Measurements from ENCODE around the gene SLC7A8. TPM values are rescaled to one million over a fixed set of nuclear protein-coding genes. Genes with fewer than 3 reads are reported as not detected.
"Not testable (repeated sequence)": the region's sequence is repeated elsewhere in the genome, so short reads cannot be mapped to it uniquely, and the experiment has no call there.

The SLC7A8 gene
- total RNA-seq, 3 donors from 2014 or later = 0.81 to 1.5 (median 1.4) TPM

DNA sequence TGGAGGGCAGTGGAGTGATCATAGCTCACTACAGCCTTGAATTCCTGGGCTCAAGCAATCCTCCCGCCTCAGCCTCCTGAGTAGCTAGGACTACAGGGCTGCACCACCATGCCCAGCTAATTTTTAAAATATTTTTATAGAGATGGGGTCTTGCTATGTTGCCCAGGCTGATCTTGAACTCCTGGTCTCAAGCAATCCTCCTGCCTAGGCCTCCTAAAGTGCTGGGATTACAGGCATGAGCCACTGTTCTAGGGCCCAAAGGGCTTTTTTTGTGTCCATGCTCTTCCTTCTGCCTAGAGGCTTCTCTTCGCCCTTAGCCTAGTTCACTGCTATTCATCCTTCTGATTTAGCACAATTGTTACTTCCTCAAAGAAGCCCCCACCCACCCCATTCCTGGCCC, 13.0 kb upstream of the SLC7A8 start:
- not testable (repeated sequence) for DNase-seq; H3K36me3 Mint-ChIP-seq (ENCODE audit: insufficient read depth); H3K4me3 Mint-ChIP-seq; ATAC-seq; H3K4me1 Mint-ChIP-seq (ENCODE audit: low read depth); H3K27me3 Mint-ChIP-seq (ENCODE audit: low read depth); H3K9me3 Mint-ChIP-seq

DNA sequence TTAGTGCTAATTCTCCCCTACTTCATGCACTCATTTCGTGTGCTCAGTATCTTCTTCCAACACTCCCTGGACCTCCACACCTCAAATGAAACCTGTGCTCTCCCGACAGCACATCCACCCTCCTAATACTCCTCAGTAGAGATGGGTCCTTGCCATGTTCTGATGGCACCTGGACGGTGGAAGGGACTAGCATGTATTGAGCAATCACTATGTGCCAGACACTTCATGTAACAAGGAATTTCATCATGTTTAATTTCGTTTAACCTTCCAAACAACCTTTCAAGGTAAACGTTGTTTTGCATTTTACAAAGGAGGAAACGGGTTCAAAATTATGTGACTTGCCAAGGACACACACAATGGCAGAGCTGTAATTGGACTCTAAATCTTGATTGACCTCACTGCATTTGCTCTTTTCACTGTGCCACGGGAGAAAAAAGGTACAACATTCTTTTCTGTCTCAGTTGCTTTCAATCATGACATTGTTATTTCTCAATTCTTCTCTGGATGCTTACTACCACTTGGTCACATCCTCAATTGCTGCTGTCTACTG, 12.2 kb upstream of the SLC7A8 start:
- Mint-ChIP-seq H3K27me3 (ENCODE audit: low read depth) (peaks cover 1% of the 10 kb centered on the region), H3K9me3 (no peaks in the 10 kb centered on the region), H3K36me3 (ENCODE audit: insufficient read depth) (no peaks in the 10 kb centered on the region), H3K4me3 (no peak overlapping the region), H3K4me1 (ENCODE audit: low read depth) (no peaks in the 10 kb centered on the region)
- DNase-seq (no peak), ATAC-seq (no peak)

DNA sequence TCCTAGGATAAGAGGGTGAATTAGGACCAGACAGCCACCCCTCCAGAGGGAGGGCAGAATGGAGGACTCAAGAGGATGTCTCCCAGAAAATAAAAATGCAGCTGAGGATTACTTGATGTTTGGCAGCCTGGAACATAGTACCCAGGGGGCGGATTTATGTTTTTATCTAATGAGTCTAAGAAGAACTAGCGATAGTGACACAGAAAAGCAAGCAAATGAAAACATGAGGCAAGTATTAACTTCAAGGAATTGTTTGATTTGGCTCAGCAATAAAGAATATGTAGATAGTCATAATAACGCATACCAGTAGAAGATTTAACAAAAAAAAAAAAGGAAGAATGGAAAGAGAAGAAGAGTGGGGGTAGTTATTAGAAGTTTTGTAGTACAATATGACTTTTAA, 10.0 kb upstream of the SLC7A8 start:
- H3K27me3 Mint-ChIP-seq (ENCODE audit: low read depth) = peaks cover 1% of the 10 kb centered on the region
- DNase-seq (no peak), ATAC-seq (no peak)
- H3K4me3 Mint-ChIP-seq = no peak overlapping the region
- no peaks in the 10 kb centered on the region for H3K36me3 Mint-ChIP-seq (ENCODE audit: insufficient read depth)
- no peaks in the 10 kb centered on the region for H3K9me3 Mint-ChIP-seq
- no peaks in the 10 kb centered on the region for H3K4me1 Mint-ChIP-seq (ENCODE audit: low read depth)

DNA sequence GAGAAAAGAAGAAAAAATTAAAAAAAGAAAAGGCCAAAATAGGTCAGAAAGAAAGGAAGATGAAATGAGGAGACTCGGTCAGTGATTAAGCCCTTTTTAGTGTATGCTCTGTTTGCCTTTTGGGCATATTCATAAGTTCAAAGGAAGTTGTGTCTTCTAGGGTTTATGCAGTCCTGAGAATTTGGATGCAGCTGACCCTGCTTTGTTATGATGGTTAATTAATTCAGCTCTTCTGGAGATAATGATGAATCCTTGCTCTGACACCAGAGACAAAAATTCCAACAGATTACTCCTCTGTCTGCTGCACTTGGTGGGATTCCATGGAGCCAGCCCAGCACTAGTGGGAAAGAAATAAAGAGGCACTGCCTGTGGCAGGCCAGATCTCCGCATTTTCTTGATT, 4.5 kb upstream of the SLC7A8 start:
- H3K4me1 Mint-ChIP-seq (ENCODE audit: low read depth) = peaks cover 2% of the 10 kb centered on the region
- no peak for ATAC-seq
- no peak for DNase-seq
- no peaks in the 10 kb centered on the region for H3K36me3 Mint-ChIP-seq (ENCODE audit: insufficient read depth)
- no peak overlapping the region for H3K4me3 Mint-ChIP-seq
- peaks cover 1% of the 10 kb centered on the region for H3K27me3 Mint-ChIP-seq (ENCODE audit: low read depth)
- no peaks in the 10 kb centered on the region for H3K9me3 Mint-ChIP-seq

GRCh38 chr14:23186913-23187654, 3.6 kb upstream of the SLC7A8 start:
- H3K9me3 Mint-ChIP-seq = no peaks in the 10 kb centered on the region
- peak in 1 of 2 donors; percentile 28 for ATAC-seq
- H3K4me3 Mint-ChIP-seq = no peak overlapping the region
- H3K36me3 Mint-ChIP-seq (ENCODE audit: insufficient read depth) = no peaks in the 10 kb centered on the region
- H3K27me3 Mint-ChIP-seq (ENCODE audit: low read depth) = peaks cover 1% of the 10 kb centered on the region
- no peak for DNase-seq
- peaks cover 2% of the 10 kb centered on the region for H3K4me1 Mint-ChIP-seq (ENCODE audit: low read depth)

DNA sequence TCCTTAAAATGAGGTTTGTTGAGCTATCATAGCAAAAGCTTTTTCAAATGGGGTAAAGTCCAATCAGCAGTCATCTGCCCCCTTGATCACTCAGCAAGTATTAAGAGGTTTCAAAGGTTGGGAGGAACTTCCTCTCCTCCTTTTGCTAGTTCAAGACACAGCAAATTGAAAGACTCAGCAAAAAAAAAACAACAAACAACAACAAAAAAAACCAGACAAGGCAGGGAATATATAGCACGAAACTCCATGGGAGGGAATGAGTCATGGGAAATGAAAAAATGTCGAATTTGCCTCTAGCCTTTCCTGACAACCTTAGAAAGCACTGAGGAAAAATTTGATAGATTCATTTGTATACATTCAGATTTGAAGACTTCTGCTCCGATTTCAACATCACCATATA, 1.6 kb upstream of the SLC7A8 start:
- H3K27me3 Mint-ChIP-seq (ENCODE audit: low read depth) = peaks cover 14% of the 10 kb centered on the region
- H3K36me3 Mint-ChIP-seq (ENCODE audit: insufficient read depth) = no peaks in the 10 kb centered on the region

DNA sequence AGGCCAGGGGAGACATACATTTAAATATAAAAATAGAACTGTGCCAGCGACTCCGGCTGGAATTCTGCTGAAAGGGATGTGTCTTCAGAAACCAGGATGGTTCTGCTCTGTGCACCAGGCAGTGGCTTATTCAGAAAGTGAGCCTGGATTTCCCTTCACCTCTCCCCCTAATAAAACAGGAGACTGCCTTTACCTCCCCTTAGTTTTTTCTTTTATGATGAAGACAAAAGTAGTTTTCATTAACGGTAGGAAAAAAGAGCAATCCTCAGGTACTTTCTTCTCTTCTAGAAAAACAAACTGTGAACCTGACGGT, 346 bp downstream of the SLC7A8 start:
- DNase-seq (no peak), ATAC-seq (peak in 1 of 2 donors; percentile 25)
- Mint-ChIP-seq H3K27me3 (ENCODE audit: low read depth) (peaks cover 20% of the 10 kb centered on the region), H3K36me3 (ENCODE audit: insufficient read depth) (no peaks in the 10 kb centered on the region), H3K4me3 (no peak overlapping the region), H3K9me3 (no peaks in the 10 kb centered on the region), H3K4me1 (ENCODE audit: low read depth) (peaks cover 10% of the 10 kb centered on the region)

More for the DNA sequence above, 1.6 kb upstream of the SLC7A8 start:
- H3K9me3 Mint-ChIP-seq = no peaks in the 10 kb centered on the region
- ATAC-seq = no peak
- H3K4me1 Mint-ChIP-seq (ENCODE audit: low read depth) = peaks cover 6% of the 10 kb centered on the region
- no peak overlapping the region for H3K4me3 Mint-ChIP-seq
- DNase-seq = no peak

GRCh38 chr14:23182372-23183157, 895 bp downstream of the SLC7A8 start:
- peak; percentile 76 to 82 for ATAC-seq
- Mint-ChIP-seq H3K27me3 (ENCODE audit: low read depth) (peaks cover 20% of the 10 kb centered on the region), H3K4me3 (no peak overlapping the region), H3K4me1 (ENCODE audit: low read depth) (peaks cover 10% of the 10 kb centered on the region), H3K36me3 (ENCODE audit: insufficient read depth) (no peaks in the 10 kb centered on the region), H3K9me3 (no peaks in the 10 kb centered on the region)
- peak; percentile 33 for DNase-seq

DNA sequence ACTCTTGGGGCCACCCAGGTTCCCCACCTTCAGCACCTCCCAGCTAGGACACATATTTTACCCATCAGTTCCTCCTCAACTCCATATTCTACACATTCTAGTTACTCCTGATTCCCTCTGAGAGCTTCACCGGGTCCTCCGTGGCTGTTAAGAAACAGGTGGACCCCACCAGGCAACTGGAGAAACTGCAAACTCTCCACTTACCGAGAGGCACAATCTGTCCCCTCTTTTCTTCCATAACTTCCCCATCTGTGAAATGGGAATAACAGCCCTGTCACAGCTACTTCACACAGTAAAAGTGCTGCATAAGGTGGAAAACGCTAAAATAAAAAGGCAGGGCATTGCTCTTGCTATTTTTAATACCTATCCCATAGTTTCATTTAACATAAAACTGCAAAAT, 1.5 kb downstream of the SLC7A8 start:
- DNase-seq = no peak
- ATAC-seq = no peak
- H3K27me3 Mint-ChIP-seq (ENCODE audit: low read depth) = peaks cover 23% of the 10 kb centered on the region
- no peaks in the 10 kb centered on the region for H3K36me3 Mint-ChIP-seq (ENCODE audit: insufficient read depth)
- H3K4me3 Mint-ChIP-seq = no peak overlapping the region
- peaks cover 11% of the 10 kb centered on the region for H3K4me1 Mint-ChIP-seq (ENCODE audit: low read depth)
- H3K9me3 Mint-ChIP-seq = no peaks in the 10 kb centered on the region

DNA sequence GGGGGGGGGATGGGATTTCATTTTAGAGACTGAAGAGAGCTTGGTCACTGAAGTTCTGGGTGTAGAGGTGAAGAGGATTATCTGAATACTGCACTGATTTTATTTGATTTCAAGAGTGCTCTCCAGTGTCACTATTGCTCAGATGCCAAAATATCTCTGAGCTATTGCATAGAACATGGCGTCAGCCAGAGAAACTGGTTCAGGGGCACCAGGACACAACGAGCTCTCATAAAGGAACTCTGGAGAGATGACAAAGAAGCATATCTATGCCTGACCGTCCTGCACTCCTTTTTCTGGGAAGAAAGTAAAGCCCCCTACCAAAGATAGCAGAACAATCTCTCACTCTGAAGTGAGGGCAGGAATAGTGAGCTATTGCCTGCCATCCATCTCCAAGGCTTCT, 2.0 kb downstream of the SLC7A8 start:
- peaks cover 23% of the 10 kb centered on the region for H3K27me3 Mint-ChIP-seq (ENCODE audit: low read depth)
- no peaks in the 10 kb centered on the region for H3K9me3 Mint-ChIP-seq
- H3K4me3 Mint-ChIP-seq = no peak overlapping the region
- no peak for DNase-seq
- ATAC-seq = no peak
- H3K36me3 Mint-ChIP-seq (ENCODE audit: insufficient read depth) = no peaks in the 10 kb centered on the region
- H3K4me1 Mint-ChIP-seq (ENCODE audit: low read depth) = peaks cover 10% of the 10 kb centered on the region

DNA sequence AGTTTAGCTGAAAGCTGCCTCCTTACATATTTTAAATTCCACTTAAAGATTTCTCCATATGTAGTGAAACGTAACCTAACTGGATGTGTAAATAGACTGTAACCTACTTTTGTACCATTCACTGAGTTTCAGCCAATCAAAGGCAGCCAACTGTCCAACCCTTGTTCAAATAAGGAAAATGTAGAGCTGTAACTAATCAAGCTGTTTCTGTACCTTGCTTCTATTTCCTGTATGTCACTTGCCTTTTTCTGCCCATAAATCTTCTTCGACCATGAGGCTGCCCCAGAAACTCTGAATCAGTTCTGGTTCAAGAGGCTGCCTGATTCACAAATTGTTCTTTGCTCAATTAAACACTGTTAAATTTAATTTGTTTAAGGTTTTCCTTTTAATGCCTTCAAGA, 6.3 kb downstream of the SLC7A8 start:
- peaks cover 26% of the 10 kb centered on the region for H3K27me3 Mint-ChIP-seq (ENCODE audit: low read depth)
- H3K4me3 Mint-ChIP-seq = no peak overlapping the region
- ATAC-seq (no peak), DNase-seq (no peak)
- H3K4me1 Mint-ChIP-seq (ENCODE audit: low read depth) = peaks cover 27% of the 10 kb centered on the region
- H3K36me3 Mint-ChIP-seq (ENCODE audit: insufficient read depth) = no peaks in the 10 kb centered on the region
- no peaks in the 10 kb centered on the region for H3K9me3 Mint-ChIP-seq

DNA sequence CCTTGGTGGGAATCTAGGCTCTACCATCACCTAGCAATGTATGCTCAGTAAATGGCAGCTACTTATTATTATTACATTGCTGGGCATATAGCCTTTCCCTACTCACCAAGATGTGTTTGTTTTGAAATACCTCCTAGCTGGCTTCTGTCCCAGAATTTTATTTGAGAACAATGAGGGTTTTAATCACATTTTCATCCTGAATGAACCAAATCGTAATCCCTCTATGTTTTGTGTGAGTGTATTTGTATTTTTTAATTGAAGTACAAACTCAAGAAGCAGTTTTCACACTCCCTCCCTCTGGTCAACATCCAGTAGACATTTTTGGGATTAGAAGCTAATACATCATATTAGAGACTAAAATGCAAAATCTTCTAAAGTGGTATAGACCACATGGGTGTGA, 7.6 kb downstream of the SLC7A8 start:
- Mint-ChIP-seq H3K36me3 (ENCODE audit: insufficient read depth) (no peaks in the 10 kb centered on the region), H3K9me3 (no peaks in the 10 kb centered on the region), H3K4me3 (no peak overlapping the region), H3K27me3 (ENCODE audit: low read depth) (peaks cover 18% of the 10 kb centered on the region), H3K4me1 (ENCODE audit: low read depth) (peaks cover 29% of the 10 kb centered on the region)
- no peak for DNase-seq
- no peak for ATAC-seq

- no peak overlapping the region for H3K4me3 Mint-ChIP-seq
- ATAC-seq = no peak
- no peaks in the 10 kb centered on the region for H3K36me3 Mint-ChIP-seq (ENCODE audit: insufficient read depth)
- peaks cover 33% of the 10 kb centered on the region for H3K4me1 Mint-ChIP-seq (ENCODE audit: low read depth)
- no peaks in the 10 kb centered on the region for H3K9me3 Mint-ChIP-seq
- DNase-seq = no peak
- peaks cover 10% of the 10 kb centered on the region for H3K27me3 Mint-ChIP-seq (ENCODE audit: low read depth)
These were observed 8.9 kb downstream of the SLC7A8 start for GRCh38 chr14:23174296-23175184.

GRCh38 chr14:23173796-23174195, 9.7 kb downstream of the SLC7A8 start:
- no peak for DNase-seq
- Mint-ChIP-seq H3K36me3 (ENCODE audit: insufficient read depth) (no peaks in the 10 kb centered on the region), H3K27me3 (ENCODE audit: low read depth) (peaks cover 6% of the 10 kb centered on the region), H3K9me3 (no peaks in the 10 kb centered on the region), H3K4me1 (ENCODE audit: low read depth) (peaks cover 29% of the 10 kb centered on the region), H3K4me3 (no peak overlapping the region)
- no peak for ATAC-seq

Measured in activated T-cell treated with anti-CD3 and anti-CD28 coated beads, Interleukin-2, amount 50 U/mL, for 4 hours (primary cell).